NCI-H2171 (cell line): ENCODE data around the gene STAT5A.
"Not testable (repeated sequence)": the region's sequence is repeated elsewhere in the genome, so short reads cannot be mapped to it uniquely, and the experiment has no call there.

ENCODE experiments used
- DNase-seq: peaks from one replicate; lab custom pipeline; 2025; lab: John Stamatoyannopoulos, UW

Gene STAT5A

DNA sequence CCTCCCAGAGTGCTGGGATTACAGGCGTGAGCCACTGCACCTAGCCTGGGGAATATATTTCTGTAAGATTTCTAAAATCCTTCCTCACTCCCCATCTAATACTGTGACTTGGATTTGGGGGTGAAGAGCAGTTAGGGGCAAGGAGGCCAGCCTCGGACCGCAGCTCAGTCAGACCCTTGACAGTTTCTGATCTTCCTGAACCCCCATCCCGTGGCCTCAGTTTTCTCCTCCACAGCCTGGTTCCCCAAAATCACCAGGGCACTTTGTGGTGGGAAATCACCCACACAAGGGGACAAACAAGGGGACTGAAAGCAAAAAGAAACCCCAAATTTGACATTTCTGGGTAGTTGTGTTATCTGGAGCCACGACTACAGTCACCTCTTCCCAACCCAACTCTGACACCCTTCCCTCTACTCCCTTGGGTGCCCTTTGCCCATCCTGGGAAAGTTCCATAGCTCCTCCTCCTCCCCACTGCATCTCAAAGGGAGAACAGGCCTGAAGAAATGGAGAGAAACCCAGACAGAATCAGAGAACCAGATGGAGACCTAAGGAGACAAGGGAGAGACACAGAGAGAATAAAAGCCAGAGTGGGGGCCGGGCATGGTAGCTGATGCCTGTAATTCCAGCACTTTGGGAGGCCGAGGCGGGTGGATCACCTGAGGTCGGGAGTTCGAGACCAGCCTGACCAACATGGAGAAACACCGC, 2.8 kb upstream of the STAT5A start:
- DNase-seq, result no peak

DNA sequence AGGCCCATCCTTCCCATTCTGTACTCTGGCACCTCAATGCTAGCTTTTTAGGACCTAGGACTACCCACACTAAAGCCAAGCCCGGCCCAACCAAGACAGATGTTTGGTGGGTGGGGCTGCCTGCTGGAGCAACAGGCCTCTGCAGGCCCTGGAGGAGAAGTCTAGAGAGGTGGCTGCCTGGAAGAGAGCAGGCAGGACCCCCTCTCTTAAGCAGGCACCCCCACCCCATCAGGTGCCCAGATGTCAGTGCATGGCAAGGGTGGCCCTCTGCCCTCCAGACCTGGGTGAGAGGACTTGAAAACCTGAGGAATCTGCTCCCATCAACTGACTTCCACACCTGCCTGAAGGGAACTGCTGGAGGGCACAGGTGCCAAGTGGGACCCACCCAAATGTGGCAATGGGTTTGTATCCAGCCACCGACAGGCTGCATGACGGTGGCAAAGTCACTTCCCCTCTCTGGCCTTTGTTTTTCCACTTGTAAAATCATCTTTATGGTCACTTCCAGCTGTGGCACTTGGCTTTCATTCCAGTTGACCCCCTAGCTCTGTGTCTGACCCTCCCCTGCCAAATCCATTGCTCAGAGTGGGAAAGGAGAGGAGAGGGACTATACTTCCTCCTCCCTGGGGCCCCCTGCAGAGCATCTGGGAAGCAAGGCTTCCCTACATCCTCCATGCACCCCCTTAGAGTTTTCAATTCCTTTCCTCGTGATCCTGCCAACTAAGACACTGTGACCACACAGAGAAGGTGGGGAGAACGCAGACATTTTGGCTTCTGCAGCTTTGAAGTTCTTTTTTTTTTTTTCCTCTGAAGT, 1.7 kb upstream of the STAT5A start:
- peak; percentile 51 for DNase-seq

DNA sequence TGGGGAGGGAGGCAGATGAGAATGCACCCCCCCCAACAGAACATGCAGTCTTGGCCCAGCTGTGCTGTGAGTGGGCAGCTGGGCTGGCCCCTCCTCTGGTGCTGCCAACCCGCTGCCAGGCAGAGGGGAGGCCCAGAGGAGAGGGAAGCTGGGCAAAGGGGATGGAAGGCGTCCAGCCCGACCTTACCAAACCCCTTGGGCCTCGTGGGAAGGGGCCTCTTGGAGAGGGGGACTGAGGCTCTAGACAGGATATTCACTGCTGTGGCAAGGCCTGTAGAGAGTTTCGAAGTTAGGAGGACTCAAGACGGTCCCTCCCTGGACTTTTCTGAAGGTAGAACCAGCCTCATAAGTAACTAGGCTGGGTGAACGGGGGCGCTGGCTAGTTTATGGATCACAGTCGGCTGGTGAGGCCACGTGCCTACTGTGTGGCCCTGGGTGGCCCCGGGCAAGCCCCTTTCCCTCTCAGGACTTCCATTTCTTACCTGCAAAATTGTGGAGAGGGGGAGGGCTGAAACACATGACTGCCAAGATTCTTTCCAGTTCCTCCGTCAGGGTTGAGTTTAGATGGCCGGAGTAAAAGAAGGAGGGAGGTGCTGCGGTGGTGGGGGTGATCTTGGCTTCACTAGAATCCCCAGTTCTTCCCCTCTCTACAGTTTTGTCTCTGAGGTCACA, 857 bp upstream of the STAT5A start:
- no peak for DNase-seq

- DNase-seq, result no peak
Measured at GRCh38 chr17:42288803-42289610, 709 bp downstream of the STAT5A start.

GRCh38 chr17:42289611-42290181, 1.4 kb downstream of the STAT5A start:
- DNase-seq, result no peak

DNA sequence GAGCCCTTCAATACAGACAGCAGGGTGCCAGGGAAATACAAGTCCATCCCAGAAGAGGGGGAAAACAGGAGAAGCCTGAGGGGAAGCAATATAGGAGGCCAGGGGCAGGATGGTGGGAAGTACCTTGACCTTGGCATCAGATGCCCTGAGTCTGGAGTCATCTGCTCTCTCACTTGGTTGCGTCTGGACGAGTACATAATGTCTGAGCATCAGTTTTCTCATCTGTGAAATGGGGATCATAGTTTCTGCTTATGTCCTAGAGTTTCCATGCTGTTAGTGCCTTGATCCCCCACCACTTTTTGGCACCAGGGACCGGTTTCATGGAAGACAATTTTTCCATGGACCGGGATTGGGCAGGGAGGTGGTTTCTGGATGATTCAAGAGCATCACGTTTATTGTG, 2.3 kb downstream of the STAT5A start:
- DNase-seq, result no peak

GRCh38 chr17:42291129-42291528, 2.8 kb downstream of the STAT5A start:
- DNase-seq, result no peak

- DNase-seq, result no peak
Measured at GRCh38 chr17:42294469-42295398, 6.4 kb downstream of the STAT5A start.

- no peak for DNase-seq
Measured at GRCh38 chr17:42296012-42296411, 7.7 kb downstream of the STAT5A start.

DNA sequence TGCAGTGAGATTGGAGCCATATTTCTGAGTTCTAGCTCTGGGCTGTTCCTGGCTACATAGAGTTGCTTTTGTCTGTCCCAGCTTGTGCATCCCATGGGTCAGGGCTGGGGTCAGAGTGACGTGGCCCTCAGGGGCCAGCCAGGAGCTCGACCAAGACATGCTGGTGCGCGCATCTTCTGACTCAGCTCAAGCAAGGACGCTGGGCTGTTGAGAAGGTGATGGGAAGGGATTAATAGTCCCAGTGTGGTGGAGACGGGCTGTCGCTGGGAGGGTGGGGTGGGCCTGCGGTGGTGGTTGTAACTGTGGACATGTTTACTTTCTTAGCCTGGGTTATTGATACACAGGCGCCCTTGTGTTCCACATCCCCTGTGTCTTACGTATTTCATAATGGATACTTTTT, 9.5 kb downstream of the STAT5A start:
- DNase-seq, result not testable (repeated sequence)

GRCh38 chr17:42299361-42299760, 11.1 kb downstream of the STAT5A start:
- DNase-seq, result not testable (repeated sequence)

DNA sequence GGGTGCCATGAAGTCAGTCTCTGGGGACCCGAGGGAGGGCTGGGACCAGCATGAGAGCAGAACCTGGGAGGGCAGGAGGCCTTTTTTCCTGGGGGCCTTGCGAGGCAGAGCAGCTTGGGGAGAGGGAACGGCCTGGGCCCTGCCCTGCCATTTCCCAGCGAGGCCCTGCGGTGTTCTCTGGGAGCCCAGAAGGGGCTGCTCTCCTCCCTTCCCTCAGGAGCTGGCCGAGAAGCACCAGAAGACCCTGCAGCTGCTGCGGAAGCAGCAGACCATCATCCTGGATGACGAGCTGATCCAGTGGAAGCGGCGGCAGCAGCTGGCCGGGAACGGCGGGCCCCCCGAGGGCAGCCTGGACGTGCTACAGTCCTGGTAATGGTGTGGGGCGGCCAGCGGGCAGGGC, 11.6 kb downstream of the STAT5A start:
- not testable (repeated sequence) for DNase-seq

DNA sequence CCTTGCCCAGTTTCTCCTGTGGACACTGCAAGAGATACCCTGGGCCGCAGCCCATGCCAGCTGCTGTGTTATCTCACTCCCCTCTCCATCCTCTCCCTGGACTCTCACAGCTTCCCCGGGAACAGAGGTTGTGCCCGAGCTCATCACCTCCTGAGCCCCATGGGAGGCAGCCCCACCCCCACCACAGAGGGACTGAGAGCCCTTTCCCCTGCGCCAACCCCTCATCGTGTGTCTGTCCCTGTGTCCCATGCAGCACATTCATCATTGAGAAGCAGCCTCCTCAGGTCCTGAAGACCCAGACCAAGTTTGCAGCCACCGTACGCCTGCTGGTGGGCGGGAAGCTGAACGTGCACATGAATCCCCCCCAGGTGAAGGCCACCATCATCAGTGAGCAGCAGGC, 12.7 kb downstream of the STAT5A start:
- no peak for DNase-seq

- DNase-seq, result no peak
Measured at GRCh38 chr17:42303694-42304093, 15.4 kb downstream of the STAT5A start.

GRCh38 chr17:42304187-42305030, 16.1 kb downstream of the STAT5A start:
- DNase-seq, result no peak

DNA sequence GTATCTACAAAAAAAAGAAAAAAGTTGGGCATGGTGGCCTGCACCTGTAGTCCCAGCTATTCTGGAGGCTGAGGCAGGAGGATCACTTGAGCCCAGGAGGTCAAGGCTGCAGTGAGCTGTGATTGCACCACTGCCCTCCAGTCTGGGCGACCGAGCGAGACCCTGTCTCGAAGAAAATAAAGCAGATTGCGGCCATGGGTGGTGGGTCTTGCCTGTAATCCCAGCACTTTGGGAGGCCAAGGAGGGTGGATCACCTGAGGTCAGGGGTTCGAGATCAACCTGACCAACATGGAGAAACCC, 16.7 kb downstream of the STAT5A start:
- not testable (repeated sequence) for DNase-seq

- no peak for DNase-seq
Measured at GRCh38 chr17:42305543-42306384, 17.5 kb downstream of the STAT5A start.

GRCh38 chr17:42306385-42306667, 18.0 kb downstream of the STAT5A start:
- DNase-seq, result no peak

DNA sequence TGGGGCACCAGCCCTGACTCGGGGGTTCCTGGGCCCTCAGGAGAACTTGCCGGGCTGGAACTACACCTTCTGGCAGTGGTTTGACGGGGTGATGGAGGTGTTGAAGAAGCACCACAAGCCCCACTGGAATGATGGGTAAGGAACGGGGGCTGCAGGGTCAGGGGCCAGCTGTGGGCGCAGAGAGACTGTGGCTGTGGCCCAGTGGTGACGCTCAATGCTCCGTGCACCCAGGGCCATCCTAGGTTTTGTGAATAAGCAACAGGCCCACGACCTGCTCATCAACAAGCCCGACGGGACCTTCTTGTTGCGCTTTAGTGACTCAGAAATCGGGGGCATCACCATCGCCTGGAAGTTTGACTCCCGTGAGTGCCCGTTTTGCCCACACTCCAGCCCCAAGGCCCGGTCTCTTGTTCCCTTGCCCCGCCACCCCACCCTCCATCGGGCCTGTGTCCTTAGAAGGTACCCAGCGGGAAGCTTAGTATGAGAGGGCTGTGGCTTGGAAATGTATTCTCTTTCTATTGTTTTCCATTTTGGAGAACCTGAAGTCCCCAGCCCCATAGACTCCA, 19.1 kb downstream of the STAT5A start:
- no peak for DNase-seq
